A549 (cell line): ENCODE data around the gene TRIM47.

ENCODE experiments used
- KDM1A ChIP-seq: fragments of 200-600 bp; sonication (generic); IDR thresholded peaks from 2 replicates; pipeline ENCODE4 v1.6.1; 2016; ENCODE audit warnings: low read depth, mild to moderate bottlenecking
- MYC ChIP-seq: IDR thresholded peaks from 2 replicates; pipeline ENCODE4 v1.6.1; 2012; ENCODE audit warnings: mild to moderate bottlenecking, inconsistent platforms, low read length, improper control_type of control experiment, borderline replicate concordance
- NR3C1 ChIP-seq: fragments of >200 bp; sonication (Bioruptor Twin); formaldehyde crosslinking; IDR thresholded peaks from 3 replicates; pipeline ENCODE4 v1.6.1; 2017
- POLR2A ChIP-seq: IDR thresholded peaks from 2 replicates; pipeline ENCODE4 v1.6.1; 2012; ENCODE audit warnings: mild to moderate bottlenecking, low read length
- RNF2 ChIP-seq: fragments of 200-600 bp; sonication (generic); IDR thresholded peaks from 2 replicates; pipeline ENCODE4 v1.6.1; 2016; ENCODE audit warnings: low read depth, mild to moderate bottlenecking, antibody characterized with exemption, moderate library complexity, borderline replicate concordance
- SREBF2 ChIP-seq: fragments of 450-650 bp; IDR thresholded peaks from 2 replicates; pipeline ENCODE4 v1.6.1; 2014; ENCODE audit warnings: mild to moderate bottlenecking, moderate library complexity
- TF ChIP-seq, protein P1 (sequence below): fragments of >200 bp; sonication (Bioruptor Twin); formaldehyde crosslinking; IDR thresholded peaks from 3 replicates; pipeline ENCODE4 v1.5.1; 2016
- TF ChIP-seq, protein P2 (sequence below): fragments of 450-650 bp; IDR thresholded peaks from 2 replicates; pipeline ENCODE4 v1.6.1; 2014; ENCODE audit warnings: antibody characterized with exemption

- TF ChIP-seq NR3C1 (no peak), KDM1A (no peak), RNF2 (no peak), SREBF2 (no peak), MYC (no peak), POLR2A (no peak)
- TF ChIP-seq, protein P1, sequence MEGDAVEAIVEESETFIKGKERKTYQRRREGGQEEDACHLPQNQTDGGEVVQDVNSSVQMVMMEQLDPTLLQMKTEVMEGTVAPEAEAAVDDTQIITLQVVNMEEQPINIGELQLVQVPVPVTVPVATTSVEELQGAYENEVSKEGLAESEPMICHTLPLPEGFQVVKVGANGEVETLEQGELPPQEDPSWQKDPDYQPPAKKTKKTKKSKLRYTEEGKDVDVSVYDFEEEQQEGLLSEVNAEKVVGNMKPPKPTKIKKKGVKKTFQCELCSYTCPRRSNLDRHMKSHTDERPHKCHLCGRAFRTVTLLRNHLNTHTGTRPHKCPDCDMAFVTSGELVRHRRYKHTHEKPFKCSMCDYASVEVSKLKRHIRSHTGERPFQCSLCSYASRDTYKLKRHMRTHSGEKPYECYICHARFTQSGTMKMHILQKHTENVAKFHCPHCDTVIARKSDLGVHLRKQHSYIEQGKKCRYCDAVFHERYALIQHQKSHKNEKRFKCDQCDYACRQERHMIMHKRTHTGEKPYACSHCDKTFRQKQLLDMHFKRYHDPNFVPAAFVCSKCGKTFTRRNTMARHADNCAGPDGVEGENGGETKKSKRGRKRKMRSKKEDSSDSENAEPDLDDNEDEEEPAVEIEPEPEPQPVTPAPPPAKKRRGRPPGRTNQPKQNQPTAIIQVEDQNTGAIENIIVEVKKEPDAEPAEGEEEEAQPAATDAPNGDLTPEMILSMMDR: no peak
- TF ChIP-seq, protein P2, sequence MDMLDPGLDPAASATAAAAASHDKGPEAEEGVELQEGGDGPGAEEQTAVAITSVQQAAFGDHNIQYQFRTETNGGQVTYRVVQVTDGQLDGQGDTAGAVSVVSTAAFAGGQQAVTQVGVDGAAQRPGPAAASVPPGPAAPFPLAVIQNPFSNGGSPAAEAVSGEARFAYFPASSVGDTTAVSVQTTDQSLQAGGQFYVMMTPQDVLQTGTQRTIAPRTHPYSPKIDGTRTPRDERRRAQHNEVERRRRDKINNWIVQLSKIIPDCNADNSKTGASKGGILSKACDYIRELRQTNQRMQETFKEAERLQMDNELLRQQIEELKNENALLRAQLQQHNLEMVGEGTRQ: no peak
Measured at GRCh38 chr17:75834928-75835653, 43.3 kb downstream of the TRIM47 start.
